Esophagus squamous epithelium (tissue), 5 donors: ENCODE measurements around the gene CTSA. TPM values are rescaled to one million over a fixed set of nuclear protein-coding genes. Genes with fewer than 3 reads are reported as not detected.

Experiments
- DNase-seq: peaks from one replicate; lab custom pipeline; 2025; lab: John Stamatoyannopoulos, UW
- H3K27ac ChIP-seq, 4 donors: fragments of 200-600 bp; sonication (generic); one replicate each; pipeline ENCODE4 v1.5.1; 2016 to 2019; ENCODE audit warnings: mild to moderate bottlenecking in 1 of 4
- H3K27me3 ChIP-seq, 4 donors: fragments of 200-600 bp; sonication (generic); 1 replicate in 3 of 4; 2 replicates in 1 of 4; pipeline versions ENCODE4 v1.5.1 to v1.6.0; 2017 to 2021; ENCODE audit warnings: antibody characterized with exemption in 1 of 4
- H3K36me3 ChIP-seq, 3 donors: fragments of 200-600 bp; sonication (generic); one replicate each; pipeline ENCODE4 v1.5.1; 2016 to 2019
- H3K4me1 ChIP-seq, 3 donors: fragments of 200-600 bp; sonication (generic); one replicate each; pipeline ENCODE4 v1.5.1; 2017 to 2019
- H3K4me3 ChIP-seq, 4 donors: fragments of 200-600 bp; sonication (generic); 1 replicate in 3 of 4; 2 replicates in 1 of 4; pipeline ENCODE4 v1.5.1; 2016 to 2019; ENCODE audit warnings: mild to moderate bottlenecking in 2 of 4, moderate library complexity in 1 of 4
- H3K9me3 ChIP-seq, 3 donors: fragments of 200-600 bp; sonication (generic); one replicate each; pipeline ENCODE4 v1.5.1; 2016 to 2019
- CTCF ChIP-seq, 6 experiments: fragments of 450-650 bp in 4 of 6; fragments of 200-600 bp in 2 of 6; sonication (generic) in 2 of 6; IDR thresholded peaks; one replicate each; pipeline ENCODE4 v1.5.1; 2016 to 2019; ENCODE audit warnings: antibody characterized with exemption in 6 of 6, mild to moderate bottlenecking in 4 of 6, moderate library complexity in 4 of 6
- POLR2A ChIP-seq, 4 donors: fragments of 450-650 bp; IDR thresholded peaks; one replicate each; pipeline ENCODE4 v1.6.1; 2017; ENCODE audit warnings: antibody characterized with exemption in 4 of 4, mild to moderate bottlenecking in 4 of 4, moderate library complexity in 3 of 4
- WGBS, 2 donors: methylation state at CpG; one replicate each; pipeline ENCODE4 v1.1.5; 2018; 5-methylcytosine and 5-hydroxymethylcytosine counted together
- intact Hi-C: fragments of 100-400 bp; cut with DNase I; formaldehyde crosslinking; loops from one replicate; pipeline ENCODE4 v1.15.0; 2022
- total RNA-seq, 4 donors: library from RNA; depleted of rRNA; stranded (reverse); fragments of >200 nt; gene quantifications; one replicate each; pipeline ENCODE4 v1.1.0, GENCODE V29; 2016
- donor health status: DM: yes; HTN: yes; CAD: no.

The CTSA gene
- total RNA-seq, 4 donors from 2014 or later, result 44.5 to 74.8 (median 56.8) TPM

- TF ChIP-seq CTCF (IDR thresholded peaks at IDR 0.05) (no peak), POLR2A (IDR thresholded peaks at IDR 0.05) (no peak)
- intact Hi-C loops, result no loop called here
- Histone ChIP-seq H3K9me3 (no peaks in the 10 kb centered on the region), H3K36me3 (peaks cover 0 to 29% (median 11%) of the 10 kb centered on the region in 3 donors), H3K27me3 (no peaks in the 10 kb centered on the region), H3K4me1 (peaks cover 5 to 19% (median 12%) of the 10 kb centered on the region in 3 donors), H3K4me3 (no peak overlapping the region), H3K27ac (peak overlapping the region in 1 of 4 donors; percentile 28)
- DNase-seq, result no peak
- 80 to 91% methylated on average over 5 to 7 of the region's 13 CpGs for WGBS, 2 donors
These were observed 12.9 kb upstream of the CTSA start for GRCh38 chr20:45878076-45878761.

- peak in 2 of 4 donors; percentile 9 to 68 for TF ChIP-seq POLR2A (IDR thresholded peaks at IDR 0.05)
- TF ChIP-seq CTCF (IDR thresholded peaks at IDR 0.05), result no peak
- H3K9me3 ChIP-seq, result no peaks in the 10 kb centered on the region
- DNase-seq, result peak; percentile 93
- H3K4me3 ChIP-seq, result peak within 1 kb of the TSS; percentile 42 to 86 (median 60)
- intact Hi-C loops, result no loop called here
- peaks cover 6 to 57% (median 15%) of the 10 kb centered on the region in 3 donors for H3K36me3 ChIP-seq
- WGBS, 2 donors, result 0% methylated on average over 13 to 16 of the region's 23 CpGs
- peak within 1 kb of the TSS; percentile 82 to 93 (median 90) for H3K27ac ChIP-seq
- H3K4me1 ChIP-seq, result peaks cover 5 to 33% (median 18%) of the 10 kb centered on the region in 3 donors
- H3K27me3 ChIP-seq, result no peaks in the 10 kb centered on the region
These were observed 9.9 kb upstream of the CTSA start, which contains the start of gene ZSWIM1 for GRCh38 chr20:45880988-45881788. ZSWIM1 (plus strand) TSS chr20:45881227; CDS start chr20:45882593, 1,366 bp downstream.

- no peaks in the 10 kb centered on the region for H3K27me3 ChIP-seq
- no peaks in the 10 kb centered on the region for H3K9me3 ChIP-seq
- intact Hi-C loops, result no loop called here
- WGBS, 2 donors, result 86 to 100% methylated on average over 4 of the region's 4 CpGs
- TF ChIP-seq CTCF (IDR thresholded peaks at IDR 0.05), result no peak
- no peak for TF ChIP-seq POLR2A (IDR thresholded peaks at IDR 0.05)
- peaks cover 5 to 33% (median 18%) of the 10 kb centered on the region in 3 donors for H3K4me1 ChIP-seq
- no peak overlapping the region for H3K4me3 ChIP-seq
- H3K36me3 ChIP-seq, result peaks cover 6 to 58% (median 11%) of the 10 kb centered on the region in 3 donors
- no peak for DNase-seq
- H3K27ac ChIP-seq, result no peak overlapping the region
These were observed 8.6 kb upstream of the CTSA start for GRCh38 chr20:45882469-45883099.

GRCh38 chr20:45883100-45883469 is 8.1 kb upstream of the CTSA start:
- Histone ChIP-seq H3K27me3 (no peaks in the 10 kb centered on the region), H3K4me3 (no peak overlapping the region), H3K27ac (no peak overlapping the region), H3K36me3 (peaks cover 6 to 58% (median 11%) of the 10 kb centered on the region in 3 donors), H3K4me1 (peaks cover 5 to 33% (median 18%) of the 10 kb centered on the region in 3 donors), H3K9me3 (no peaks in the 10 kb centered on the region)
- TF ChIP-seq CTCF (IDR thresholded peaks at IDR 0.05) (no peak), POLR2A (IDR thresholded peaks at IDR 0.05) (no peak)
- intact Hi-C loops, result no loop called here
- WGBS, 2 donors, result 58 to 85% methylated on average over 4 to 9 of the region's 9 CpGs
- no peak for DNase-seq
